ENCODE results near the gene TMC5. TPM values are rescaled to one million over a fixed set of nuclear protein-coding genes. Genes with fewer than 3 reads are reported as not detected.

TMC5 gene
- total RNA-seq, 1 experiment from 2014 or later, result 52.5 TPM

- no peak for TF ChIP-seq EZH2 (IDR thresholded peaks at IDR 0.05; ENCODE audit: low read depth)
- TF ChIP-seq CTCF (conservative IDR thresholded peaks at IDR 0.05), result no peak
- Histone ChIP-seq H3K4me1 (replicated peaks; ENCODE audit: insufficient read depth) (no peaks in the 10 kb centered on the region), H4K20me1 (ENCODE audit: insufficient read depth) (no peaks in the 10 kb centered on the region), H3K36me3 (ENCODE audit: low read depth) (peaks cover 20% of the 10 kb centered on the region), H3K4me2 (no peak overlapping the region), H3K79me2 (ENCODE audit: low read depth) (no peaks in the 10 kb centered on the region), H3F3A (ENCODE audit: insufficient read depth, low read depth) (no peaks in the 10 kb centered on the region; the same call in 1 of the 2 replicates), H3K9me2 (ENCODE audit: insufficient read depth) (no peaks in the 10 kb centered on the region), H2AFZ (no peak overlapping the region), H3K27me3 (ENCODE audit: insufficient read depth, low read depth) (no peaks in the 10 kb centered on the region), H3K27ac (no peak overlapping the region), H3K9me3 (ENCODE audit: insufficient read depth, low read depth) (no peaks in the 10 kb centered on the region), H3K4me3 (no peak overlapping the region)
- ChIA-PET POLR2A (ENCODE audit: unreplicated experiment) (interaction anchor here (0.6 kb wide), 1 partner anchor 40 kb away, joined by 4 read pairs; no protein-coding TSS in a partner anchor), CTCF (no interaction called here)
- BruUV-seq (replicated peaks), result no TSS peak
- intact Hi-C loops (cut with micrococcal nuclease; ENCODE audit: unreplicated experiment), result no loop called here
- no peak for DNase-seq
These were observed 41.2 kb downstream of the TMC5 start for GRCh38 chr16:19458722-19459379.

GRCh38 chr16:19460397-19460796 lies 42.7 kb downstream of the TMC5 start:
- DNase-seq, result no peak
- Histone ChIP-seq H3F3A (ENCODE audit: insufficient read depth, low read depth) (no peaks in the 10 kb centered on the region; the same call in 1 of the 2 replicates), H3K4me1 (replicated peaks; ENCODE audit: insufficient read depth) (no peaks in the 10 kb centered on the region), H3K4me2 (no peak overlapping the region), H3K9me3 (ENCODE audit: insufficient read depth, low read depth) (no peaks in the 10 kb centered on the region), H3K27ac (no peak overlapping the region), H3K9me2 (ENCODE audit: insufficient read depth) (no peaks in the 10 kb centered on the region), H4K20me1 (ENCODE audit: insufficient read depth) (no peaks in the 10 kb centered on the region), H3K27me3 (ENCODE audit: insufficient read depth, low read depth) (no peaks in the 10 kb centered on the region), H3K36me3 (ENCODE audit: low read depth) (peaks cover 20% of the 10 kb centered on the region), H3K79me2 (ENCODE audit: low read depth) (no peaks in the 10 kb centered on the region), H3K4me3 (no peak overlapping the region), H2AFZ (no peak overlapping the region)
- CTCF ChIA-PET, result no interaction called here
- POLR2A ChIA-PET (ENCODE audit: unreplicated experiment), result no interaction called here
- no TSS peak for BruUV-seq (replicated peaks)
- TF ChIP-seq EZH2 (IDR thresholded peaks at IDR 0.05; ENCODE audit: low read depth) (no peak), CTCF (conservative IDR thresholded peaks at IDR 0.05) (no peak)
- intact Hi-C loops (cut with micrococcal nuclease; ENCODE audit: unreplicated experiment), result no loop called here

- DNase-seq, result peak in 1 of 2 experiments; percentile 5
- Histone ChIP-seq H3K4me3 (no peak overlapping the region), H3F3A (ENCODE audit: insufficient read depth, low read depth) (no peaks in the 10 kb centered on the region; the same call in 1 of the 2 replicates), H4K20me1 (ENCODE audit: insufficient read depth) (no peaks in the 10 kb centered on the region), H3K36me3 (ENCODE audit: low read depth) (peaks cover 29% of the 10 kb centered on the region), H3K4me1 (replicated peaks; ENCODE audit: insufficient read depth) (no peaks in the 10 kb centered on the region), H3K27ac (no peak overlapping the region), H2AFZ (no peak overlapping the region), H3K27me3 (ENCODE audit: insufficient read depth, low read depth) (no peaks in the 10 kb centered on the region), H3K79me2 (ENCODE audit: low read depth) (no peaks in the 10 kb centered on the region), H3K9me2 (ENCODE audit: insufficient read depth) (no peaks in the 10 kb centered on the region), H3K9me3 (ENCODE audit: insufficient read depth, low read depth) (no peaks in the 10 kb centered on the region), H3K4me2 (no peak overlapping the region)
- BruUV-seq (replicated peaks), result no TSS peak
- TF ChIP-seq EZH2 (IDR thresholded peaks at IDR 0.05; ENCODE audit: low read depth), result no peak
- TF ChIP-seq CTCF (conservative IDR thresholded peaks at IDR 0.05), result no peak
- intact Hi-C loops (cut with micrococcal nuclease; ENCODE audit: unreplicated experiment), result no loop called here
- ChIA-PET POLR2A (ENCODE audit: unreplicated experiment) (no interaction called here), CTCF (no interaction called here)
These were observed 46.0 kb downstream of the TMC5 start for GRCh38 chr16:19463468-19464315.
